Raji (cell line): ENCODE measurements around the gene PRRC2A.

Experiments used
- POLR2A ChIP-seq: IDR thresholded peaks from 2 replicates; pipeline ENCODE4 v1.6.1; 2011; ENCODE audit warnings: low read depth, low read length, control low read depth; ENCODE audit not compliant: insufficient read depth

The PRRC2A gene

DNA sequence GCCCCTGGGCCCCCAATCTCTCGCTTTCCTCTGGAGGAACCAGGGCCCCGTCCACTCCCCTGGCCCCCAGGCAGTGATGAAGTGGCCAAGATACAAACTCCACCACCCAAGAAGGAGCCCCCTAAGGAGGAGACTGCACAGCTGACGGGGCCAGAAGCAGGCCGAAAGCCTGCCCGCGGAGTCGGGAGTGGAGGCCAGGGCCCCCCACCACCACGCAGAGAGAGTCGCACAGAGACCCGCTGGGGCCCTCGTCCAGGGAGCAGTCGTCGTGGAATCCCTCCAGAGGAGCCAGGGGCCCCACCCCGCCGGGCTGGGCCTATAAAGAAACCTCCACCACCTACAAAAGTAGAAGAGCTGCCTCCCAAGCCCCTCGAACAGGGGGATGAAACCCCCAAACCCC lies 10.7 kb downstream of the PRRC2A start:
- no peak for TF ChIP-seq POLR2A

GRCh38 chr6:31631681-31632278 lies 11.3 kb downstream of the PRRC2A start:
- no peak for TF ChIP-seq POLR2A

- no peak for TF ChIP-seq POLR2A
Measured at GRCh38 chr6:31632279-31632946, 11.9 kb downstream of the PRRC2A start.

DNA sequence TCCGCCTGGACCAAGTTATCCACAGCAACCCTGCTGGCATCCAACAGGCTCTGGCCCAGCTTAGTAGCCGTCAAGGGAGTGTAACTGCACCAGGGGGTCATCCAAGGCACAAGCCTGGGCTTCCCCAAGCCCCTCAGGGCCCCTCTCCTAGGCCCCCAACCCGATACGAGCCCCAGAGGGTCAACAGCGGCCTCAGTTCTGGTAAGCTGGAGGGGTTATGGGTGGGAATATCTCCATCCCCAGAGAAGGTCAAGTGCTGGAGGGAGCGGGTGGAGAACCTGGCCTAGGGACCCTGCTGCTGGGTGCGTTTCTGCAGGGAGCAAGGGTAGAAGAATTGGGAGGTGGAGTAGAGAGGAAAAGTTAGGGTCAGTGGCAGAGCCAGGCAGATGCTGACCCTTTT lies 12.9 kb downstream of the PRRC2A start:
- no peak for TF ChIP-seq POLR2A

- no peak for TF ChIP-seq POLR2A
Measured at GRCh38 chr6:31634131-31634530, 13.6 kb downstream of the PRRC2A start.

GRCh38 chr6:31634969-31635575 lies 14.6 kb downstream of the PRRC2A start:
- no peak for TF ChIP-seq POLR2A

- TF ChIP-seq POLR2A = no peak
Measured at GRCh38 chr6:31636698-31637596, 16.4 kb downstream of the PRRC2A start.

- no peak for TF ChIP-seq POLR2A
Measured at GRCh38 chr6:31639043-31639442, 18.5 kb downstream of the PRRC2A start.

GRCh38 chr6:31639449-31639861 lies 18.9 kb downstream of the PRRC2A start:
- no peak for TF ChIP-seq POLR2A

DNA sequence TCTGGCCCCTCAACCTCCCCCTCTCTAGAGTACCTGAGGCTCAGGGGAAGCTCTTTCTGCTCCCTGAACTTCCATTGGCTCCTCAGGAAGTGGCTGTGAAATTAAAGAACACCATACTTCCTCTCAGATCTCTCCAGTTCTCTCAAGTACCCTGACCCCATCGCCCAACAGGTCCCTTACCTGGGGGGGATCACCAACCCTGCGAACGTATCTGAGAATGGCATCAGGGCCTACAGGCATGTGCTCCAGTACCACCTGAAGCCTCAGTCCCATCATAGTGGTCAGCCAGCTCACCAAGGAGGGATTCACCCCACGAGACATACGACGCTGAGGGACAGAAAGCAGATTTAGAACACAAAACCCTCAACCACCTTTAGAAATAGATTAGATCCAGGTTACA lies 20.1 kb downstream of the PRRC2A start:
- no peak for TF ChIP-seq POLR2A

DNA sequence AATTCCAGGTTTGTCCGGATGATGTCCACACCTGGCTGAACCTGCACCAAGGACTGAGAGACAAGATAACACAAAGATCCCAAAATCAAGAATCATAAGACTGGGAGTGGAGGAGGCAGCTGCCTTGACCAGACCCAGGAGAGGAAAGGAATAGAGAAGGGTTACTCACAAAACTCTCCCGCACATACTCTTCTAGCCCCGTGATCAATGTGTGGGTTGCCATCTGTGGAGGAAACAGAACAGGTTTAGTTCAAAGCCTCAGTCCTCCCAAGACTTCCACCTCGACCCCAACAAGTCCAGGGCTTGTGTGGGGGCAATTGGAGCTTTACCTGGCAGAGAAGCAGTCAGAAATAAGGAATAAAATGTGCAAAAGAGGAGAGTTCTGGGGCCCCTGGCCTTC lies 20.9 kb downstream of the PRRC2A start:
- TF ChIP-seq POLR2A = no peak

DNA sequence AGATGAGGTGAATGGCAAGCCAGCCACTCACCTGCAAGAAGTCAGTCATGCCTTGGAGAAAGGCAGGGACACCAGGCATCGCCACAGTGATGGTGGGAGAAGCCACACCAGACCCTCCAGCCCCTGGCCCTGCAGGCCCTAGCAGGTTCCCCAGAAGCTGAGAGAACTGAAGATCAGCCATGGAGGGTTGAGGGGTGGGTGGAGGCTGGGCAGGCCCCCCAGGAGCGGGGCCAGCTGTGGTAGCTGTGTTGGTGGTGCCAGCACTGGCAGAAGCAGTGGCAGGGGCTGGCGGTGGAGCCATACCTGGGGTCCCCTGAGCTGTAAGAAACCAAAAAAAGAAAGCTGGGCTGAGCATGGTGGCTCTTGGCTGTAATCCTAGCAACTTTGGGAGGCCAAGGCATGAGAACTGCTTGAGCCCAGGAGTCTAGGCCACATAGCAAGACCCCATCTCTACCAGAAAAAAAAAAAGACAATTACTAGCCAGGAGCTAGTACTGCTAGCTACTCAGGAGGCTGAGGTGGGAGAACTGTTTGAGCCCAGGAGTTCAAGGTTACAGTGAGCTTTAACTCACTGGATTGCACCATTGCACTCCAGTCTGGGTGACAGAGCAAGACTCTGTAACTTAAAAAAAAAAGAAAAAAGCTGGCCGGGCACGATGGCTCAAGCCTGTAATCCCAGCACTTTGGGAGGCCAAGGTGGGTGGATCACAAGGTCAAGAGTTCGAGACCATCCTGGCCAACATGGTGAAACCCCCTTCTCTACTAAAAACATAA lies 22.5 kb downstream of the PRRC2A start:
- no peak for TF ChIP-seq POLR2A

DNA sequence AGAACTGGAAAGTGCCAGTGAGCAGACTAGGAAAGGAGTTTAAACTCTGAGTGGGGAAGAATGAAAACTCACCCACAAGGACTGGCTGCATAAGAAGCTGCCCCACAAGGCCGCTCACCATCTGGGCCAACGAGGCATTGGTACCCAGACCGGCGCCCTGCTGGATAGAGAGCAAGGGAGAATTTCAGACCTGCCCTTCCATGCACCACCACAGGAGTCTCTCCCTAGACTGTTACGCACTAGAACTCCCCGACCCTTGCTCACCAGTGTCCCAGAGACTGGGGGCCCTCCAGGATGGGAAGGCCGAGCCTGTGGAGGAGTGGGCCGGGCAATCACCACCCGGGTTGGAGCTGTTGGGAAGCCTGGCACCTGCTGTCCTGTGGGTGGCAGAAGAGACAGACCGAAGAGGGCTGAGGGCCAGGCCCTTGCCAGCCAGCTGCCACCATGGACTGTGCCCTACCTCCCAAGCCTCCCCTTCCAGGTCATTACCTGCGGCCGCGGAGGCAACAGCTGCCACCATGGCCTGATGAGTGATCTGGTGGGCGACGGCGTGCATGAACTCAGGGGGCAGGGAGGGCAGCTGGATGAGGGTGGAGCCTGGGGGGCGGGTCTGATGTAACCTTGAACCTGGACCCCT lies 23.4 kb downstream of the PRRC2A start:
- no peak for TF ChIP-seq POLR2A

GRCh38 chr6:31645325-31645724 lies 24.8 kb downstream of the PRRC2A start:
- TF ChIP-seq POLR2A = no peak
